GM21367 (cell line): ENCODE data around the gene SLC50A1.

Source experiments
- ATAC-seq: cut with Tn5 transposase; IDR thresholded peaks from one replicate; pipeline ENCODE4 v1.9.1; 2021; ENCODE audit not compliant: unreplicated experiment

Gene SLC50A1

GRCh38 chr1:155135415-155136028 lies at the start of gene SLC50A1:
SLC50A1 (plus strand) TSS chr1:155135852; CDS start chr1:155135912, 60 bp downstream.
- peak; percentile 60 for ATAC-seq

DNA sequence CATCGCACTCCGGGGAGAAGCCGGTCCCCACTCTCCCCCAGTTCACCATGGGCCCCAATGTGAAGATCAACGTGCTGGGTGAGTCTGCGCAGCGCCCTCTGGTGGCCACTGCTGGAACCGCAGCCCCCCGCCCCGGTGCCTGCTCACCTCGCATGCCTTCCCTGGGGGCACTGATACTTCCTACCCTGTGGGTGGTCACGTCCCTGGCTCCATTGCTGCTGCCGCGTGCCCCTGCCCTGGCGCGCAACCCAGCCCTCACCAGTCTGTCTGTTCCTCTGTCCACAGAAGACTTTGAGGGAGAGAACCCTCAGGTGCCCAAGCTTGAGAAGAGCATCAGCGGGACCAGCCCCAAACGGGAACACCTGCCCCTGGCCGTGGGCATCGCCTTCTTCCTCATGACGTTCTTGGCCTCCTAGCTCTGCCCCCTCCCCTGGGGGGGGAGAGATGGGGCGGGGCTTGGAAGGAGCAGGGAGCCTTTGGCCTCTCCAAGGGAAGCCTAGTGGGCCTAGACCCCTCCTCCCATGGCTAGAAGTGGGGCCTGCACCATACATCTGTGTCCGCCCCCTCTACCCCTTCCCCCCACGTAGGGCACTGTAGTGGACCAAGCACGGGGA lies 49.4 kb upstream of the SLC50A1 start:
- no peak for ATAC-seq

GRCh38 chr1:155086856-155087535 lies 48.7 kb upstream of the SLC50A1 start:
- ATAC-seq: no peak

DNA sequence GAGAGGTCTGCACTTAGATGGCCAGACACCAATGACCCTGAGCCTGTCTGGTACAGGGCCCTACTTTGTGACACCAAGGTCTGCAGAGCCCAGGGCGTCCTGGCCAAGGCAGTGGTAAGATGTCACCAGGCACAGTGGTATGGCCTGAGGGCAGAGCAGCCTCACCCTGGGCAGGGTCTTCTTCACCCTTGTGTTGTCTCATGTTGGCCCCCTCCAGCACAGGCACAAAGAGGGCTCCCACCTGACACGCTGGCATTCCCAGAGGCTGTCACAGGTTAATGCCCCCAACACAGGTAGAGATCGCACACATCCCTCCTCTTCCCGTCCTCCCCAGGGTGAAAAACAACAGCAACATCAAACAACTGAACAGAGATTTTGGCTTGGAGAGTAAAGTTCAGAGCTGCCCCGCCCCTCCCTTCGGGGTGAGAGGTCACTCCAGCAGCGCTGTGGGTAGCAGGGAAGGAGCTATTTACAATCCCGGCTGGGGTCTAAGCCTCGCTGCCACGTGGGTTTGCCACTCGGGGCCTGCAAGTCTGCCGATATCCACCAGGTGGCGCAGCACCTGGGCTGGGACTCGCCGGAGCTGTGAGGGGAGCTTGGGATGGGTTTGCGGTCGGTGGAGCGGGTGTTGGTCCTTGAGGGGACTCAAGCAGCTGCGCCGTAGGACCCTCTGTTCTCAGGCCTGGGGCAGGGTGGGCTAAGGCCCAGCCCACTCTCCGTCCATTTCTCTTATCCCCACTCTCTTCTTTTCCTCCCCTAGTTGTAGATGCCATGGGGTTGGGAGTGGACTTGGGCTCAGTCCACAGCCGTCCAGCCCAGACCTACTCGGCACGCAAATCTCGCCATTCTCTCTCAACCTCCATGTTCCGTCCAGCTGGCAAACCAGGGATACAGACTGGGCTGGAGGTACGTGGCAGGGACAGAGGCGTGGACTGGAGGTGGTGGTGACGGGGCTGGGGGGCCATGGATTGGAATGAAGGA lies 44.3 kb upstream of the SLC50A1 start:
- no peak for ATAC-seq

- no peak for ATAC-seq
Observed at GRCh38 chr1:155092131-155092530, 43.5 kb upstream of the SLC50A1 start.

- ATAC-seq: no peak
Observed at GRCh38 chr1:155092641-155093040, 43.0 kb upstream of the SLC50A1 start.

DNA sequence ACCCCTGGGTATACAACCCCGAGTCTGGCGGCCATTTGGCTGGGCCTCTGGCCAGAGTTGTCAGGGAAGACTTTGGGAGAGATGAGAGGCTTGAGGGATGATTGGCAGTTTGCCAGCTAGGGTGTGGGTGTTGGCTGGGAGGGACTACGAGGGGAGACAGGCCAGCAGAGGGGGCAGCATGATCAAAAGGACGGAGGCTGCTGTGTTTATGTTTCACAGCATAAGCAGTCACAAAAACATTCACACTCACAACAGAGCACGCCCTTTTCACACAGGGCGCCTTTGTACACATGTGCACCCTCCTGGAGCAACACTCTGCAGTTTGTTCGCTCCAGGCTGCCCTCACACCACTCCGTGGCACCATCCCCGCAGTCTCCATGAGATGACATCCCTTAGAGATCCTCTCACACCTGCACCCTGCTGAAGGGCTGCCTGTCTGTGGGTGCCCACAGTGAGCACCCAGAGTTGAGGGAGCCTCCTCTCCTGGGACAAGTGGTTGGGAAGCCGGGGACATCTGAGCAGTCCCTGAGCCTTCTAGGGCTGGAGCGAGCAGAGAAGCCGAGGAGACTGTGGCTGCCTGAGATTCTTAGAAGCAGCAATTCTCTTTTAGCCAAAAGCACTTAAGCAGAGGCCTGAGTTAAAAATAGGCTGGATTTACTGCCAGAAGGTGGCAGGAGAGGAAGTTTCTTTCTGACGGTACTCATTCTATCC lies 41.6 kb upstream of the SLC50A1 start:
- ATAC-seq: no peak

- no peak for ATAC-seq
Observed at GRCh38 chr1:155094622-155094948, 41.1 kb upstream of the SLC50A1 start.

GRCh38 chr1:155099331-155099730 lies 36.3 kb upstream of the SLC50A1 start:
- ATAC-seq: no peak

DNA sequence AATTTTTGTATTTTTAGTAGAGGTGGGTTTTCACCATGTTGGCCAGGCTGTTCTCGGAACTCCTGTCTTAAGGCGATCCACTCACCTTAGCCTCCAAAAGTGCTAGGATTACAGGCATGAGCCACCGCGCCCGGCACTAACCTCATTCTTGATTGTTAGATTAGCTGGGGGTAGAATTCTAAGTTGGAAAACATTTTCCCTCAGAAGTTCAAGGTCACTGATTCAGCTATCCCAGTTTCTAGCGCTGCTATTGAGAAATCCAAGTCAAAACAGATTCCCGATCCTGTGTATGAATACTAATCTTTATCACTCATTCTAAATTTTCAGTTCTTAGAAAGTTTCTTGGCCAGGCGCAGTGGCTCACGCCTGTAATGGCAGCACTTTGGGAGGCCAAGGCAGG lies 32.3 kb upstream of the SLC50A1 start:
- no peak for ATAC-seq

DNA sequence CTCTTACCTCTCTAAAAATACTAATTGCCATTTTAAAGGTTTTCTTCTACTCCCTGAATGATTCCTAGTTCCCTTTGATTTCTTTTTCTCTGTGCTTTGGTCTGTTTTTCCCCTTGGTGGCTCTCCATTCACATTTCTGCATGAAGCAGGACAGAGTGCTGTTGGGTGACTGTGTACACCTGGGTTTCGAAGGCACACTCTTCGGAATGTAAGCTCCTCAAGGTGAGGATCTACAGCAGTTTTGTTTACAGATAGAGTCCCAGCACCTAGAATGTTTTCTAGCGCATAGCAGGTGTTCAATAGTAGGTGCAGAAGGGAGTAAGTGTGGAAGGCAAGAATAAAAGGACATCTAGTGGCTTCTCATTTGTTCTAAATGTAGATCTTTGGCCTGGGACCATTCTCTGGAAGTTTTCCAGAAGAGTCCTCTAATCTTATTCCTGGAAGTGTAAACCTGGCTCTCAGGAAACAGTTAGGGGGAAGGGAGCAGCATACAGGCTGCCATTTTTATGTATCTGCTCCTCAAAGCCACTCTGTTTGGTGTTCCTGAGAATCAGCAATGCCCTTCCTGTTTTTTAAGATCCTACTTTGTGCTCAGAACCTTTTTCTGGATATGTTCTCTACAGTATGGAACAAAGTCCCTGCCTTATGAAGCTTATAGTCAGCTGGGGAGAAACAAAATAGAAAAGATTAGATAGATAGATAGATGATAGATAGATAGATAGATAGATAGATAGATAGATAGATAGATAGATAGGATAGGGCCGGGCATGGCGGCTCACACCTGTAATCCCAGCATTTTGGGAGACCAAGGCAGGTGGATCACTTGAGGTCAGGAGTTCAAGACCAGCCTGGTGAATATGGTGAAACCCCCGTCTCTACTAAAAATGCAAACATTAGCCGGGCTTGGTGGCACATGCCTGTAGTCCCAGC lies 30.8 kb upstream of the SLC50A1 start:
- ATAC-seq: no peak

DNA sequence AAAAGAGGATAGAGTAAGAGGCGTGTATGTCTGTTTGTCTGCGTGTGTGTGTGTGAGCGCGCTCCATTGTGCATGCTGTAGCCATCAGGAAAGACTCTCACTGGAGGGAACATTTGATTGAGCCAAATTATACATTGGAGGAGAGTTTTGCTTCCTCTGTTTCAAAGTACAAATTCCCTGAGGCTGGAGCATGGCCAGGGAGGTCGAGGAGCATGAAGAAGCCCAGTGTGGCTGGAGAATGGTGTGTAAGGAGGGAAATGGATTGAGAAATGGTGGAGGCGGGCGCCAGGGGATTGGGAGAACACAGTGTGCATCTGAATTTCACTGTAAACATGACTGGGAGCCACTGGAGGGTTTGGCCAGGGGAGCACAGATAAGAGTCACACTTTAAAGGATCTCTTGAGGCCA lies 30.0 kb upstream of the SLC50A1 start:
- no peak for ATAC-seq

DNA sequence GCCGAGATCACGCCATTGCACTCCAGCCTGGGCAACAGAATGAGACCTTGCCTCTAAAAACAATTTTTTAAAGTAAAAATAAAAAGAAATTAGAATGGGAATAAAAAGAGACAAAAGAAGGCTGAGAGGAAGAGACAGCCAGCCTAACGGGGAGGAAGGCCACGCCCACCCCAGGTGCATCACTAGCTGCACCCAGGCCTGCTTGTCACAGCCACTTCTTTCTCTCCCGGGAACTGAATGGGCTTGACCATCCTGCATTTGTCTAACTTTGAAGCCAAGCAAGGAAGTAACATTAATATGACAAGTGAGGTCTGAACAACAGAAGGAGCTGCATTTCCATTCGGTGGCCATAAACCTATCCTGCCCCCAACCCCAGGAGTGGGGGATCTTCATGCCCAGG lies 28.8 kb upstream of the SLC50A1 start:
- no peak for ATAC-seq

- no peak for ATAC-seq
Observed at GRCh38 chr1:155107309-155108264, 28.1 kb upstream of the SLC50A1 start.

DNA sequence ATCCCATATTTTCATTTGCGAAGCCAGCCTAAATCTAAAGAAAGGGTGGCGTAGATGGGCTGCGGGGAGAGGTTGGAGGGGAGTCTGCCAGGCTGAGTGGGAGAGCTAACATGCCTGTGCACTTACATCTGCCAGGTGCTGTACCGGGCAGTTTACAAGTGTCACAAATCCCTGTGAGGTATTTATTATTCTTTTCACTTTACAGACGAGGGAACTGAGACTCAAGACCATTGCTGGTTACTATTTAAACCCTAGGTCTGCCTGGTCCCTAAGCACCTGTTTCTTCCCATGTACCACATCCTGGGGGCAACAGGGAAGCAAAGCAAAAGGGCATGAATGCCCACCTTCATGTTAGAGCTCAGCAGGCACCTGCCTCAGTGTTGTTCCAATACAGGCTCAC lies 27.4 kb upstream of the SLC50A1 start:
- no peak for ATAC-seq

- no peak for ATAC-seq
Observed at GRCh38 chr1:155110381-155110780, 25.3 kb upstream of the SLC50A1 start.

GRCh38 chr1:155110826-155111225 lies 24.8 kb upstream of the SLC50A1 start:
- no peak for ATAC-seq

GRCh38 chr1:155113450-155113980 lies 22.1 kb upstream of the SLC50A1 start:
- ATAC-seq: no peak
